ENCODE results near the gene PIR.

DNA sequence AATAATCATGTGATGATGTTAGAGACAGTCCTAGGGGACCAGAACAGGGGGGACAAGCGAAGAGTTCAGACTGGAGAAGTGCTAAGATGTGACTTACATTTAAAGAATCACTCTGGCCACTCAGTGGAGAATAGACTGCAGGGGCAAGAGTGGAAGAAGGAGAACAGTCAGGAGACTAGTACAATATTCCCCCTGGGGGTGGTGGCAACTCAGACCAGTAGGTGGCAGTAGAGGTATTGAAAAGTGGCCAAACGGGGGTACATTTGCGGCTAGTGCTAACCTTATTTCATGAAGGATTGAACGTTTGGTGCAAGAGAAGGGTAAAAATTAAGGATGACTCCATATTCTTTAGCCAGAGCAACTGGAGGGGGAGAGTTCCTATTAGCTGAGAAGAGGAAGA, 4.7 kb upstream of the PIR start:
- TF ChIP-seq, protein P1, sequence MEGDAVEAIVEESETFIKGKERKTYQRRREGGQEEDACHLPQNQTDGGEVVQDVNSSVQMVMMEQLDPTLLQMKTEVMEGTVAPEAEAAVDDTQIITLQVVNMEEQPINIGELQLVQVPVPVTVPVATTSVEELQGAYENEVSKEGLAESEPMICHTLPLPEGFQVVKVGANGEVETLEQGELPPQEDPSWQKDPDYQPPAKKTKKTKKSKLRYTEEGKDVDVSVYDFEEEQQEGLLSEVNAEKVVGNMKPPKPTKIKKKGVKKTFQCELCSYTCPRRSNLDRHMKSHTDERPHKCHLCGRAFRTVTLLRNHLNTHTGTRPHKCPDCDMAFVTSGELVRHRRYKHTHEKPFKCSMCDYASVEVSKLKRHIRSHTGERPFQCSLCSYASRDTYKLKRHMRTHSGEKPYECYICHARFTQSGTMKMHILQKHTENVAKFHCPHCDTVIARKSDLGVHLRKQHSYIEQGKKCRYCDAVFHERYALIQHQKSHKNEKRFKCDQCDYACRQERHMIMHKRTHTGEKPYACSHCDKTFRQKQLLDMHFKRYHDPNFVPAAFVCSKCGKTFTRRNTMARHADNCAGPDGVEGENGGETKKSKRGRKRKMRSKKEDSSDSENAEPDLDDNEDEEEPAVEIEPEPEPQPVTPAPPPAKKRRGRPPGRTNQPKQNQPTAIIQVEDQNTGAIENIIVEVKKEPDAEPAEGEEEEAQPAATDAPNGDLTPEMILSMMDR (IDR thresholded peaks at IDR 0.05) = peak in 5 of 6 experiments; percentile 15 to 59 (median 50)
- TF ChIP-seq POLR2A (IDR thresholded peaks at IDR 0.05) = no peak
